Measurements from ENCODE around the gene CMTM2.
"Not testable (repeated sequence)": the region's sequence is repeated elsewhere in the genome, so short reads cannot be mapped to it uniquely, and the experiment has no call there.

Gene CMTM2

DNA sequence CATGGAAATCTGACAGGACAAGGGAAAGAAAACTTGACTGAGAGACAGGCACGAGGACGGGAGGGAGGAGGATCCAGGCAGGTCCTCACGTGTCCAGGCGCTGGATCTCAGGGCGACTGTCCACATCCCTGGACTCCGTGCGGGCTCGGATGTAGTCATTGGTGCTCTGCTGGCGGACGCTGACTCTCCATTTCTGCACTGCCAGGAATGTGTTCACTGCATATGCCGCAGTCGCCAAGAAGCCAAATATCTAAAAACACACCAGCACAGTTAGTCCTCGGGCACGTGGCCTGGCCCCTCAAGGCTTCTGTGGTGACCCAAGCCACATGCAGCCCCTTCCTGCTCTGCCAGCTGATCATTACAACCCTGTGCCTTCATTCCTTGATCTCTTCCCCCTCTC is 42.7 kb downstream of the CMTM2 start:
- peaks cover 26% of the 10 kb centered on the region for H3K4me1 ChIP-seq (ENCODE audit: control insufficient read depth, insufficient read depth, low read length)
- no peak overlapping the region for H3K4me3 ChIP-seq (ENCODE audit: low read depth, low read length)
- no peak overlapping the region for H3K27ac ChIP-seq (ENCODE audit: low read depth, low read length)
- no peaks in the 10 kb centered on the region for H3K9me3 ChIP-seq (ENCODE audit: control insufficient read depth, insufficient read depth, low read depth, low read length)
- H3K9ac ChIP-seq (ENCODE audit: low read length): no peak overlapping the region
- no peaks in the 10 kb centered on the region for H3K27me3 ChIP-seq (ENCODE audit: control insufficient read depth, insufficient read depth, low read length)
- H3K36me3 ChIP-seq (ENCODE audit: control insufficient read depth, insufficient read depth, low read length): peaks cover 40% of the 10 kb centered on the region

DNA sequence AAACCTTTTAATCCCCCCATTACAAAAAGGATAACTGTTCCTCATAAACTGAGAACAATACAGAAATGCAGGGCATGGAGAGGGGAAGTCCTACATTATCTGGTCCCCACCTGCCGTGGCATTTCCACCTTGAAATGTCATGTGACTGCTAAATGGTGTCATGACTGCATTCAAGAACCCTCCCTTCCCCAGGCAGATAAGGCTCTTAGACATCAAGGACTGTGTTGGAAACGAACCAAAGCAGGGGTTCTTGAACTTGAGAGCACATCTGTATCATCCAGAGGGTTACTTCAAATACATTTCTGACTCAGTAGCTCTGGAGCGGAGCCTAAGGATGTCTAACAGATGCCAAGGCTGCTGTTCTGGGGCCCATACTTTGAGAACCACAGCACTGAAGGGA is 43.6 kb downstream of the CMTM2 start:
- Histone ChIP-seq H3K4me1 (ENCODE audit: control insufficient read depth, insufficient read depth, low read length) (peaks cover 17% of the 10 kb centered on the region), H3K9ac (ENCODE audit: low read length) (no peak overlapping the region)

DNA sequence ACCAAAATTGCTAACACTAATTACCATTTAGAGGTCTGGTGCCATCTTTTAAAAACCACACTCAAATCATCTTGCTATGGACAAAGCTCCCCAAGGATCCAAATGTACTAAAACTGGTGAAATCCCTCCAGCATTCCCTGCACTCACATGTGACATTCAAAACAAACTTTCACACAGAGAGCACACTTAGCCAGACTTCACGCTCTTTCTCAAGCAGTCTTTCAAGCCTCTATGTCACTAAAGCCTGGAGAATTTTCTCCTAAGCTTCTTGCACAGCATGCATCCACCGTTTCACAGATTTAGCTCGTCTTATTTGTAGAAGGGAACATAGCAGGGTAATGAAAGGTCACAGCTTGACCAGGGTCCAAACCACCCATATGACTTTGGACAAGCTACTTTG is 44.5 kb downstream of the CMTM2 start:
- Histone ChIP-seq H3K4me3 (ENCODE audit: low read depth, low read length) (no peak overlapping the region), H3K36me3 (ENCODE audit: control insufficient read depth, insufficient read depth, low read length) (peaks cover 35% of the 10 kb centered on the region), H3K4me1 (ENCODE audit: control insufficient read depth, insufficient read depth, low read length) (peaks cover 8% of the 10 kb centered on the region; the same call in 1 of the 2 replicates), H3K27me3 (ENCODE audit: control insufficient read depth, insufficient read depth, low read length) (no peaks in the 10 kb centered on the region), H3K27ac (ENCODE audit: low read depth, low read length) (no peak overlapping the region), H3K9me3 (ENCODE audit: control insufficient read depth, insufficient read depth, low read depth, low read length) (no peaks in the 10 kb centered on the region), H3K9ac (ENCODE audit: low read length) (no peak overlapping the region)

More for the DNA sequence above, 43.6 kb downstream of the CMTM2 start:
- no peak overlapping the region for H3K27ac ChIP-seq (ENCODE audit: low read depth, low read length)
- H3K36me3 ChIP-seq (ENCODE audit: control insufficient read depth, insufficient read depth, low read length): peaks cover 40% of the 10 kb centered on the region
- H3K4me3 ChIP-seq (ENCODE audit: low read depth, low read length): no peak overlapping the region
- no peaks in the 10 kb centered on the region for H3K27me3 ChIP-seq (ENCODE audit: control insufficient read depth, insufficient read depth, low read length)
- H3K9me3 ChIP-seq (ENCODE audit: control insufficient read depth, insufficient read depth, low read depth, low read length): no peaks in the 10 kb centered on the region

GRCh38 chr16:66627611-66628378 is 48.5 kb downstream of the CMTM2 start:
- not testable (repeated sequence) for H3K4me1 ChIP-seq (ENCODE audit: control insufficient read depth, insufficient read depth, low read length); H3K9ac ChIP-seq (ENCODE audit: low read length); H3K27me3 ChIP-seq (ENCODE audit: control insufficient read depth, insufficient read depth, low read length); H3K27ac ChIP-seq (ENCODE audit: low read depth, low read length); H3K9me3 ChIP-seq (ENCODE audit: control insufficient read depth, insufficient read depth, low read depth, low read length); H3K4me3 ChIP-seq (ENCODE audit: low read depth, low read length)
- peaks cover 15% of the 10 kb centered on the region for H3K36me3 ChIP-seq (ENCODE audit: control insufficient read depth, insufficient read depth, low read length)

GRCh38 chr16:66629856-66630255 is 50.6 kb downstream of the CMTM2 start:
- Histone ChIP-seq H3K36me3 (ENCODE audit: control insufficient read depth, insufficient read depth, low read length) (peaks cover 16% of the 10 kb centered on the region), H3K27ac (ENCODE audit: low read depth, low read length) (no peak overlapping the region), H3K27me3 (ENCODE audit: control insufficient read depth, insufficient read depth, low read length) (no peaks in the 10 kb centered on the region), H3K9ac (ENCODE audit: low read length) (no peak overlapping the region), H3K4me1 (ENCODE audit: control insufficient read depth, insufficient read depth, low read length) (no peaks in the 10 kb centered on the region), H3K9me3 (ENCODE audit: control insufficient read depth, insufficient read depth, low read depth, low read length) (no peaks in the 10 kb centered on the region), H3K4me3 (ENCODE audit: low read depth, low read length) (no peak overlapping the region)

- peaks cover 25% of the 10 kb centered on the region for H3K36me3 ChIP-seq (ENCODE audit: control insufficient read depth, insufficient read depth, low read length)
- H3K9ac ChIP-seq (ENCODE audit: low read length); H3K27me3 ChIP-seq (ENCODE audit: control insufficient read depth, insufficient read depth, low read length); H3K4me1 ChIP-seq (ENCODE audit: control insufficient read depth, insufficient read depth, low read length); H3K27ac ChIP-seq (ENCODE audit: low read depth, low read length); H3K4me3 ChIP-seq (ENCODE audit: low read depth, low read length); H3K9me3 ChIP-seq (ENCODE audit: control insufficient read depth, insufficient read depth, low read depth, low read length): not testable (repeated sequence)
Observed at GRCh38 chr16:66630561-66631260, 51.4 kb downstream of the CMTM2 start.

GRCh38 chr16:66631558-66631957 is 52.3 kb downstream of the CMTM2 start:
- H3K9me3 ChIP-seq (ENCODE audit: control insufficient read depth, insufficient read depth, low read depth, low read length): not testable (repeated sequence)

GRCh38 chr16:66634527-66635196 is 55.4 kb downstream of the CMTM2 start:
- no peak overlapping the region for H3K4me3 ChIP-seq (ENCODE audit: low read depth, low read length)
- H3K27ac ChIP-seq (ENCODE audit: low read depth, low read length): no peak overlapping the region
- no peaks in the 10 kb centered on the region for H3K9me3 ChIP-seq (ENCODE audit: control insufficient read depth, insufficient read depth, low read depth, low read length)
- no peak overlapping the region for H3K9ac ChIP-seq (ENCODE audit: low read length)
- peaks cover 11% of the 10 kb centered on the region for H3K4me1 ChIP-seq (ENCODE audit: control insufficient read depth, insufficient read depth, low read length)
- no peaks in the 10 kb centered on the region for H3K27me3 ChIP-seq (ENCODE audit: control insufficient read depth, insufficient read depth, low read length)
- H3K36me3 ChIP-seq (ENCODE audit: control insufficient read depth, insufficient read depth, low read length): peaks cover 27% of the 10 kb centered on the region

More at GRCh38 chr16:66631558-66631957, 52.3 kb downstream of the CMTM2 start:
- H3K4me3 ChIP-seq (ENCODE audit: low read depth, low read length); H3K4me1 ChIP-seq (ENCODE audit: control insufficient read depth, insufficient read depth, low read length); H3K27ac ChIP-seq (ENCODE audit: low read depth, low read length); H3K9ac ChIP-seq (ENCODE audit: low read length); H3K27me3 ChIP-seq (ENCODE audit: control insufficient read depth, insufficient read depth, low read length): not testable (repeated sequence)
- H3K36me3 ChIP-seq (ENCODE audit: control insufficient read depth, insufficient read depth, low read length): peaks cover 27% of the 10 kb centered on the region

DNA sequence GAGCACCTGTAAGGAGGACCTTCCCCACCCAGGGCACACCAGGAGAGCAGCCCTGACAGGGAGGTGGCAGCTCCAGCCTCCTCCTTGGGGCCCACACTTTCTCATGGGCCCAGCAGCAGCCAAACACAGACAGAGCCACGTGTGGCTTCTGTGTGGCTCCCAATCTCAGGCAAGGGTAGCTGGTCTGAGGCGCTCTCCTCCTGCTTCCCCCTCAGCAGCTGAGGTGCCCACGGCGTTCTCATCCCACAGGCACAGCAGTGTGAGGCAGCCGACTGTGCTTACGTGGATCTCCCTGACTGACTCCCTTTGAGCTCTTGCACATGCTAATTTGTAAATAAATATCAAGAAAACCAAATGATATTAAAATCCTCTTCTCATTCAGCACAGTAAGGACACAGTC is 56.1 kb downstream of the CMTM2 start:
- H3K27me3 ChIP-seq (ENCODE audit: control insufficient read depth, insufficient read depth, low read length): no peaks in the 10 kb centered on the region
- no peaks in the 10 kb centered on the region for H3K9me3 ChIP-seq (ENCODE audit: control insufficient read depth, insufficient read depth, low read depth, low read length)

GRCh38 chr16:66636199-66636598 is 56.9 kb downstream of the CMTM2 start:
- no peaks in the 10 kb centered on the region for H3K9me3 ChIP-seq (ENCODE audit: control insufficient read depth, insufficient read depth, low read depth, low read length)
- H3K4me1 ChIP-seq (ENCODE audit: control insufficient read depth, insufficient read depth, low read length): peaks cover 15% of the 10 kb centered on the region
- peaks cover 27% of the 10 kb centered on the region for H3K36me3 ChIP-seq (ENCODE audit: control insufficient read depth, insufficient read depth, low read length)
- no peak overlapping the region for H3K27ac ChIP-seq (ENCODE audit: low read depth, low read length)
- no peaks in the 10 kb centered on the region for H3K27me3 ChIP-seq (ENCODE audit: control insufficient read depth, insufficient read depth, low read length)
- H3K9ac ChIP-seq (ENCODE audit: low read length): no peak overlapping the region
- H3K4me3 ChIP-seq (ENCODE audit: low read depth, low read length): no peak overlapping the region

More for the DNA sequence above, 56.1 kb downstream of the CMTM2 start:
- Histone ChIP-seq H3K27ac (ENCODE audit: low read depth, low read length) (no peak overlapping the region), H3K4me3 (ENCODE audit: low read depth, low read length) (no peak overlapping the region), H3K36me3 (ENCODE audit: control insufficient read depth, insufficient read depth, low read length) (peaks cover 27% of the 10 kb centered on the region), H3K4me1 (ENCODE audit: control insufficient read depth, insufficient read depth, low read length) (peaks cover 15% of the 10 kb centered on the region), H3K9ac (ENCODE audit: low read length) (no peak overlapping the region)

DNA sequence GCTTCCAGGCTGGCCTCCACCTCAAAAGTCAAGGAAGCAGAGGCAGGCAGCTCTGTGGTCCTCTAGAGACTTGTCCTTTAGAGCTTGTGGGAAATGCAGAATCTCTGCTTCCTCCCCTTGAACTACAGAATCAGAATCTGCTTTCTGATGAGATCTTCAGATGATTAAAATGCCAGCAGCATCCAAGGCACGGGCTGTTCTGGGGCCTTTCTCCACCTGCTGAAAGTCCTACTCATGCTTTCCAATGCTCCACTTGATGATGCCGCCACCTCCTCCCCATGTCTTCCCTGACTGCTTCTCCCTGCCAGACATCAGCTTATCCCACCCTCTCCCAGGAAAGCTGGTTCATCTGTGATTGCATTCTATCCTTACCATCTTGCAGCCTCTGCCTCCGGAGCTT is 58.5 kb downstream of the CMTM2 start:
- Histone ChIP-seq H3K4me3 (ENCODE audit: low read depth, low read length) (no peak overlapping the region), H3K9me3 (ENCODE audit: control insufficient read depth, insufficient read depth, low read depth, low read length) (no peaks in the 10 kb centered on the region), H3K4me1 (ENCODE audit: control insufficient read depth, insufficient read depth, low read length) (peaks cover 15% of the 10 kb centered on the region), H3K36me3 (ENCODE audit: control insufficient read depth, insufficient read depth, low read length) (peaks cover 19% of the 10 kb centered on the region; the same call in 1 of the 2 replicates), H3K27ac (ENCODE audit: low read depth, low read length) (no peak overlapping the region), H3K27me3 (ENCODE audit: control insufficient read depth, insufficient read depth, low read length) (no peaks in the 10 kb centered on the region), H3K9ac (ENCODE audit: low read length) (no peak overlapping the region)
